Body of pancreas (tissue), 4 donors: Measurements from ENCODE around the gene NHLH1.

ENCODE experiments used
- POLR2A ChIP-seq, 3 donors: fragments of 450-650 bp; IDR thresholded peaks; one replicate each; pipeline ENCODE4 v1.6.1; 2016; ENCODE audit warnings: antibody characterized with exemption in 3 of 3, mild to moderate bottlenecking in 2 of 3
- TF ChIP-seq, protein P1 (sequence below), 7 experiments: fragments of 450-650 bp in 4 of 7; fragments of 200-600 bp in 3 of 7; sonication (generic) in 3 of 7; IDR thresholded peaks; one replicate each; pipeline ENCODE4 v1.5.1; 2016 to 2019; ENCODE audit warnings: antibody characterized with exemption in 7 of 7

DNA sequence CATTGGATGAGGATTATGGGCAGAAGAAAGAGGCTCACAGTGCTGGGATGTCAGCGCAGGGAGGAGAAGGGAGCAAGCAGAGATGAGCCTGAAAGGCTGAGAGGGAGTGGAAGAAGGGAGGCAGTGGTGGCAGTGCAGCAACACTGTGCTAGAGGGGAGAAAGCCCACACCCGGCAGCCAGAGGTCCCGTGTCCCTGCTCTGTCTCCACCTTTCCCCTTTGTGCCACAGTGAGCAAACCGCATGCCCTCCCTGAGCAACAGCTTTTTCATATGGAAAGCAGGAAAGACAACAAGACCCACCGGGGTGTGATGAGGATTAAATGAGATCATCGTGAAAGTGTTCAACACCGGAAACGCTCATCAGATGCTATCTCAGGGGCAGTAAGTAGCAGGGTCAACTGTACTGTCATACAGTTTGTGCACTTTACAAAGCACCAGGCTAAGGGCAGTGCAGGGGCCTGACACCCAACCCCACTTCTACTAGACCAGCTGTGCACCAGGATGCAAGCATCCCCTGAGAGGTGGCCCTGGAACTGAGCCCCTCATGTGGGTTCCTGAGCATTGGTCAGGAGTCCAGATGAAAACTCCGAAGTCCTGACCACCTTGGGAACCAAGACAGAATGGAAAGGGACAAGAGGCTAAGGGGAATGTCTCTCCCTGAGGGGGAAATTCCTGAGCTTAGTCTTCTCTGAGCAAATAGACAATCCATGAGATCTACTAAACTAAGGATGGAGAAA, 9.1 kb downstream of the NHLH1 start:
- TF ChIP-seq, protein P1, sequence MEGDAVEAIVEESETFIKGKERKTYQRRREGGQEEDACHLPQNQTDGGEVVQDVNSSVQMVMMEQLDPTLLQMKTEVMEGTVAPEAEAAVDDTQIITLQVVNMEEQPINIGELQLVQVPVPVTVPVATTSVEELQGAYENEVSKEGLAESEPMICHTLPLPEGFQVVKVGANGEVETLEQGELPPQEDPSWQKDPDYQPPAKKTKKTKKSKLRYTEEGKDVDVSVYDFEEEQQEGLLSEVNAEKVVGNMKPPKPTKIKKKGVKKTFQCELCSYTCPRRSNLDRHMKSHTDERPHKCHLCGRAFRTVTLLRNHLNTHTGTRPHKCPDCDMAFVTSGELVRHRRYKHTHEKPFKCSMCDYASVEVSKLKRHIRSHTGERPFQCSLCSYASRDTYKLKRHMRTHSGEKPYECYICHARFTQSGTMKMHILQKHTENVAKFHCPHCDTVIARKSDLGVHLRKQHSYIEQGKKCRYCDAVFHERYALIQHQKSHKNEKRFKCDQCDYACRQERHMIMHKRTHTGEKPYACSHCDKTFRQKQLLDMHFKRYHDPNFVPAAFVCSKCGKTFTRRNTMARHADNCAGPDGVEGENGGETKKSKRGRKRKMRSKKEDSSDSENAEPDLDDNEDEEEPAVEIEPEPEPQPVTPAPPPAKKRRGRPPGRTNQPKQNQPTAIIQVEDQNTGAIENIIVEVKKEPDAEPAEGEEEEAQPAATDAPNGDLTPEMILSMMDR (IDR thresholded peaks at IDR 0.05) = no peak
- TF ChIP-seq POLR2A (IDR thresholded peaks at IDR 0.05) = no peak
